Mucosa of rectum (tissue), 2 donors: ENCODE measurements around the gene SETD6.

ENCODE experiments used
- H3K27ac ChIP-seq, 2 donors: one replicate each; pipeline ENCODE4 v1.7.0; 2013; ENCODE audit warnings: inconsistent platforms in 2 of 2, low read depth in 2 of 2, low read length in 2 of 2
- H3K27me3 ChIP-seq, 2 donors: one replicate each; pipeline ENCODE4 v1.7.0; 2013; ENCODE audit warnings: low read length in 2 of 2; ENCODE audit not compliant: control insufficient read depth in 2 of 2, insufficient read depth in 2 of 2
- H3K36me3 ChIP-seq, 2 donors: one replicate each; pipeline ENCODE4 v1.7.0; 2013; ENCODE audit warnings: low read length in 2 of 2; ENCODE audit not compliant: control insufficient read depth in 2 of 2, insufficient read depth in 2 of 2
- H3K4me1 ChIP-seq, 2 donors: one replicate each; pipeline ENCODE4 v1.7.0; 2013; ENCODE audit warnings: low read length in 2 of 2, mild to moderate bottlenecking in 1 of 2; ENCODE audit not compliant: control insufficient read depth in 2 of 2, insufficient read depth in 2 of 2
- H3K4me3 ChIP-seq, 2 donors: one replicate each; pipeline ENCODE4 v1.7.0; 2013; ENCODE audit warnings: low read length in 2 of 2
- H3K9ac ChIP-seq, 2 donors: one replicate each; pipeline ENCODE4 v1.7.0; 2013; ENCODE audit warnings: low read length in 2 of 2, low read depth in 1 of 2, mild to moderate bottlenecking in 1 of 2
- H3K9me3 ChIP-seq, 2 donors: one replicate each; pipeline ENCODE4 v1.7.0; 2013; ENCODE audit warnings: low read length in 2 of 2; ENCODE audit not compliant: control insufficient read depth in 2 of 2
- donor health status: healthy.
- donor health status: Normal muscosa, but diverticular disease.

Gene SETD6

DNA sequence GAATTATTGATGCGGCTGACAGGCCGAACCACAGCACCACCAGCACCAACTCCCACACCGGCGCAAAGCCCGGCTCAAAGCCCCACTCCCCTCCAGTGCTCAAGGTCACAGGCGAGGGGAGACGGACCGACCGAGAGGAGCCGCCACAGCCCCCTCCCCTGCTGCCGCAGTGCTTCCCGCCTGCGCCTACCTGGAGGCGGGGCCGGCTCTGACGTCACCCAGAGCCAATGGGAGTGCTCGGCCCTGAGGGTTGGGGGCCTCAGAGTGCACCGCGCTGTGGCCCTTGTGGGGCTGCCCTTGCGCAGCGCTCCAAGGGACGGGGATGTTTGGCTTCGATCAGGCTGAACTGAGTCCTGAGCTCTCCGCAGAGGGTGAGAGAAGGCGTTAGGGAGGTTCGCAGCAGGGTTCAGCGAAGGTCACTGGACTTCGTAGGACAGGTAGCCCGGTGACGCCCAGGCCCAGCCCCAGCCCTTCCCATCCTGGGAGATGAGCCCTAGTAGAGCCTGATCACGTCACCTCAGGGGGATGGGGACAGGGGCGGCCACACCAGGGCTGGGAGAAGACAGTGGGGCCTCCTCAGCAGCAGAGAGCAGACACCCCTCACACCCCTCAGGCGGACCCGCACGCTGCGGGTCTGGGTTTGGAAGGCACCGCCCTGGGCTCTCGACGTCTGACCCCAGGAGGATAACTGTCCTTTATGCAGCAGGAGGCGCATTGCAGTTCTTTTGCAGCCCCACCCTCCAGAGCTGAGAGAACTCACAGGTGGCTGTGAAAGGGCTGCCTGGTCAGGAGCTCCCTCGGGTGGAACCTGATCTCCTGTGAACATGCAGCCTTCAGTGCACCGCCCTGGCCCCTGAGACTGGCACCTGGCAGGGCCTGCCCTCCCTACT is 13.8 kb upstream of the SETD6 start:
- H3K4me3 ChIP-seq = peak overlapping the region; percentile 24 to 52
- peaks cover 20 to 23% of the 10 kb centered on the region in 2 donors for H3K27me3 ChIP-seq
- no peak overlapping the region for H3K9ac ChIP-seq
- peaks cover 8 to 10% of the 10 kb centered on the region in 2 donors for H3K4me1 ChIP-seq
- no peaks in the 10 kb centered on the region for H3K9me3 ChIP-seq
- H3K36me3 ChIP-seq = no peaks in the 10 kb centered on the region
- H3K27ac ChIP-seq = no peak overlapping the region

GRCh38 chr16:58502217-58502921 is 12.9 kb upstream of the SETD6 start:
- Histone ChIP-seq H3K36me3 (no peaks in the 10 kb centered on the region), H3K4me1 (peaks cover 8 to 10% of the 10 kb centered on the region in 2 donors), H3K4me3 (no peak overlapping the region), H3K27ac (no peak overlapping the region), H3K9ac (no peak overlapping the region), H3K9me3 (no peaks in the 10 kb centered on the region), H3K27me3 (peaks cover 20 to 32% of the 10 kb centered on the region in 2 donors)

DNA sequence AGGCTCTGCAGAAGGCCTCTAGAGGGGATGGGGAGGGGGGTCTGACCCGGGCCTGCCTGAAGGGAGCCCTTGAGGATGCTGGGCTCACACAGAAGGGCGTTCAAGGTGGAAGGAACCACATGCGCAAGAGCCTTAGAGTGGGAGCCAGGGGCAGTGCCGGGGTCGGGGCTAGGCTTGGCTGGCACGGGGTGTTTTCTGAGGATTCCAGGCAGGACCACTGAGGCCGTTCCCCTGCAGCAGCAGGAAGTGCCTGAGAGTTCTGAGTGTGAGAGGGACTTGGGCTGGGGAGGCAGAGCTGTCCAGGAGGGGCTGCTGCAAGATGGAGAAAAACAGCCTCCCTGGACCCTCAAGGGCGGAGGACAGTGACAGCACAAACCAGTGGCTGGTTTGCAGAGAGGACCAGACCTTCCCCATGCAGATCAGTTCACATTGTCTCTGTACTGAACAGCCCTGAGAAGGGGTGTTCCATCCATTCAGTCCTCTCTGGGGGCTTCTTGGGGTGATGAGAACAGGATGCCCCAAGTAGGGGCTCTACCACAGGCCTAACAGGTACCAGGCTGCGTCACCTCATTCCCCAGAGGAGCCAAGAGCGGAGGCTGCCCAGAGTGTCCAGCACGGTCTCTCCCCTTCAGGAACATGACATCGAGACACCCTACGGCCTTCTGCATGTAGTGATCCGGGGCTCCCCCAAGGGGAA is 12.0 kb upstream of the SETD6 start:
- peaks cover 8 to 10% of the 10 kb centered on the region in 2 donors for H3K4me1 ChIP-seq
- H3K36me3 ChIP-seq = no peaks in the 10 kb centered on the region
- H3K4me3 ChIP-seq = no peak overlapping the region
- no peaks in the 10 kb centered on the region for H3K9me3 ChIP-seq
- H3K27me3 ChIP-seq = peaks cover 21 to 35% of the 10 kb centered on the region in 2 donors
- H3K9ac ChIP-seq = no peak overlapping the region
- H3K27ac ChIP-seq = no peak overlapping the region

DNA sequence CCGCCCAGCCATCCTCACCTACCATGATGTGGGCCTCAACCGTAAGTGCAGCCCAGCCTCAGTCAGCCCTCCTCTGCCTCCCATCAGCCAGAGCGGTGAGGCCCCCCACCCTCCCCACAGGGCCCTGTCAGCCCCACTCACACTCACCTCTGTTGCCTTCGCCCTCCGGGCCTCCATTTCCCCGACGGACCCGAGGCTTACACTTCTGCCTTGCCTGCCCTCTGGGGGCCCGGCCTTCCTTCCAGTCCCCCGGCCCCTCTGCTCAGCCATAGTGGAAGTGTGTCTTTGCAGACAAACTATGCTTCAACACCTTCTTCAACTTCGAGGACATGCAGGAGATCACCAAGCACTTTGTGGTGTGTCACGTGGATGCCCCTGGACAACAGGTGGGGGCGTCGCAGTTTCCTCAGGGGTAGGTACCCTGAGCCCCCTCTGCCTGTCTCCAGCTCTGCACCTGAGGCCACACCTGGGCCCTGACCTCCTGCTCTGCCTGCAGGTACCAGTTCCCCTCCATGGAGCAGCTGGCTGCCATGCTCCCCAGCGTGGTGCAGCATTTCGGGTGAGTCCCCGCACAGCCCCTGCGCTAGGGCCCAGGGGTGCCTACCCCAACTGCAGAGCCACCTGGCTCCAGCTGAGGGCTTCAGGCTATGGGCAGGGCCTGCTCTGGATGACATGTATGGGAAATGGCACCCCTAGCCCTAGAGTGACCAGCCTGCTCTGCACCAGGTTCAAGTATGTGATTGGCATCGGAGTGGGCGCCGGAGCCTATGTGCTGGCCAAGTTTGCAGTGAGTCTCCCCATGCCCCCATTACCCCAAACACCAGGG is 11.2 kb upstream of the SETD6 start:
- H3K27ac ChIP-seq = no peak overlapping the region
- no peaks in the 10 kb centered on the region for H3K9me3 ChIP-seq
- no peaks in the 10 kb centered on the region for H3K36me3 ChIP-seq
- no peak overlapping the region for H3K4me3 ChIP-seq
- no peak overlapping the region for H3K9ac ChIP-seq
- H3K27me3 ChIP-seq = peaks cover 22 to 35% of the 10 kb centered on the region in 2 donors
- peaks cover 8 to 10% of the 10 kb centered on the region in 2 donors for H3K4me1 ChIP-seq

DNA sequence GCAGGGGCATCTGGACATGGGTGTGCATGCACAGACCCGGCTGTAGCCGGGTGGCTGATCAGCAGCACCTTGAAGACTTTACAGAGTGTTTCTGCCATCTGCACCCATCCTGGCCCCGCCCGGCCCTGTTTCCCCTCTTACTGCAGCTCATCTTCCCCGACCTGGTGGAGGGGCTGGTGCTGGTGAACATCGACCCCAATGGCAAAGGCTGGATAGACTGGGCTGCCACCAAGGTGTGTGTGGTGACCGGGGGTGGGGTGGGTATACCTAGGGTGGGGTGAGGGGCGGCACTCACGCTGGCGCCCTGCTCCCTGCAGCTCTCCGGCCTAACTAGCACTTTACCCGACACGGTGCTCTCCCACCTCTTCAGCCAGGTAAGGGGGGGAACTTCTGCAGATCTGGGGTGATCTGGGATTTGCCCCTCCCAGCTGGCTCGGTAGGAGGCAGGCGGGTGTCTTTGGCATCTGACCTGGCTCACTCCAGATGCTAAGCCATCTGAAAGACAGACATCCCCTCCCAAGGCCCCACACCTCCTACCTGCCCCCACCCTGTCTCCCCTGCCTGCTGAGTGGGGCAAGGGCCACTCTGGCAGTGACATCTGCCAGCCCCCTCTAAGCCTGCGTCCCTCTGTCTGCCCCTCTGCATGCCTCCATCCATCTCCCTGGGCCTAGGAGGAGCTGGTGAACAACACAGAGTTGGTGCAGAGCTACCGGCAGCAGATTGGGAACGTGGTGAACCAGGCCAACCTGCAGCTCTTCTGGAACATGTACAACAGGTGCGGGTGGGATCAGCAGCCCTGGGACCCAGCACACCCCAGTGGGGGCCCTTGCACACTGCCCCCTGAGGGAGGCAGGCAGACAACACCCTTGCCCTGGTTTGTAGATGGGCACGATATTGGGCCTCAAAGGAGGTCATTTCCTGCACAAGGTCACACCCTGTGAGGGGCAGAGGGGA is 8.8 kb upstream of the SETD6 start:
- Histone ChIP-seq H3K4me1 (peaks cover 2 to 3% of the 10 kb centered on the region in 2 donors), H3K9ac (no peak overlapping the region), H3K36me3 (no peaks in the 10 kb centered on the region), H3K27me3 (peaks cover 12 to 25% of the 10 kb centered on the region in 2 donors), H3K4me3 (no peak overlapping the region), H3K9me3 (no peaks in the 10 kb centered on the region), H3K27ac (no peak overlapping the region)

GRCh38 chr16:58507195-58507962 is 7.9 kb upstream of the SETD6 start:
- H3K4me1 ChIP-seq = no peaks in the 10 kb centered on the region
- no peak overlapping the region for H3K9ac ChIP-seq
- no peak overlapping the region for H3K4me3 ChIP-seq
- H3K9me3 ChIP-seq = no peaks in the 10 kb centered on the region
- no peaks in the 10 kb centered on the region for H3K36me3 ChIP-seq
- H3K27me3 ChIP-seq = peaks cover 5 to 19% of the 10 kb centered on the region in 2 donors
- no peak overlapping the region for H3K27ac ChIP-seq

- H3K27me3 ChIP-seq = peaks cover 5 to 16% of the 10 kb centered on the region in 2 donors
Observed at GRCh38 chr16:58507963-58508670, 7.2 kb upstream of the SETD6 start.

GRCh38 chr16:58508671-58509251 is 6.6 kb upstream of the SETD6 start:
- H3K27ac ChIP-seq = no peak overlapping the region
- no peaks in the 10 kb centered on the region for H3K4me1 ChIP-seq
- no peaks in the 10 kb centered on the region for H3K9me3 ChIP-seq
- H3K9ac ChIP-seq = no peak overlapping the region
- no peaks in the 10 kb centered on the region for H3K36me3 ChIP-seq
- H3K27me3 ChIP-seq = peaks cover 5 to 12% of the 10 kb centered on the region in 2 donors
- H3K4me3 ChIP-seq = no peak overlapping the region

More at GRCh38 chr16:58507963-58508670, 7.2 kb upstream of the SETD6 start:
- H3K9ac ChIP-seq = no peak overlapping the region
- H3K4me3 ChIP-seq = no peak overlapping the region
- no peaks in the 10 kb centered on the region for H3K9me3 ChIP-seq
- no peak overlapping the region for H3K27ac ChIP-seq
- H3K4me1 ChIP-seq = no peaks in the 10 kb centered on the region
- H3K36me3 ChIP-seq = no peaks in the 10 kb centered on the region
